GM19238 (cell line): Measurements from ENCODE around the gene STMND1.
"Not testable (repeated sequence)": the region's sequence is repeated elsewhere in the genome, so short reads cannot be mapped to it uniquely, and the experiment has no call there.

ENCODE experiments used
- DNase-seq: peaks from one replicate; pipeline ENCODE4 v3.0.0; 2011; ENCODE audit warnings: low spot score; ENCODE audit not compliant: insufficient read length

STMND1 gene

DNA sequence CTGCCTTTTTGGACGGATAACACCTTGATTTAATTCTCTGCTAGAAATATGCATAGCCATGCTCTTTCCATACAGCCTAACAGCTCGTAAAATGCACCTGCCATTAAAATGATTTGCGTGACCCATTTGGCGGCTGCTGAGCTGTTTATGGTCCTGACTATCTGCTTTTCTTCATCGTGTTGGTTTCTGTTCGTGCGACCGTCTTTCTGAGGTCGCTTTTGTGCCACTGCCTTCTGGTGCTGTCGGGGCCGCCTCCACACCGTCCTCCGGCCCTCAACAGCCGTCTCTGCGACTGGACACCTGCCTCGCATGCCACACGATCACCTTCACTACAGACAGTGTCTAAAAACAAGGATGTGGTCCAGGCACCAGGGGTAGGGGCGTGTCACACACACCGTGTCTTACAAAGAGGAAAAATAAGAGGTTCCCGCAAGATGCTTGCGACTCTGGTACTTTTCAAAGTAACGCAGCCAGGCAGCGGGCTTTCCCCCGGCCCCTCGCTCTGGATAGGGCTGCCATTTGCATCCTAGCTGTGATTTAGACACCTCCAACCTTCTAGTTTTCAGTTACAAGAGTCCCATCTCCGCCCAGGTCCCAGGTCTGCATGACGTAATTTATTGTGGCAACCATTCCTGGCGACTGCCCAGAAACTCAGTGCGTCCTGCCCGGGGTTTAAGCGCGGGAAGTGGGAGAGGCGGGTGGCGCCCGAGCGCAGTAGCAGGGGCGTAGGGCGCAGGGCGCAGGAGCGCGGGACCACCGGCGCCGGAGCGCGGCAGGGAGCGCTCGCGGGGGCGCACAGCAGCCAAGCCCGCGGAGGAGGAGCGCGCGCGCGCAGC lies at the start of gene STMND1:
STMND1 (plus strand) TSS at position 629 of the 836 bp plus-strand sequence. CDS start 208 bp downstream, outside the sequence.
- DNase-seq, result no peak

DNA sequence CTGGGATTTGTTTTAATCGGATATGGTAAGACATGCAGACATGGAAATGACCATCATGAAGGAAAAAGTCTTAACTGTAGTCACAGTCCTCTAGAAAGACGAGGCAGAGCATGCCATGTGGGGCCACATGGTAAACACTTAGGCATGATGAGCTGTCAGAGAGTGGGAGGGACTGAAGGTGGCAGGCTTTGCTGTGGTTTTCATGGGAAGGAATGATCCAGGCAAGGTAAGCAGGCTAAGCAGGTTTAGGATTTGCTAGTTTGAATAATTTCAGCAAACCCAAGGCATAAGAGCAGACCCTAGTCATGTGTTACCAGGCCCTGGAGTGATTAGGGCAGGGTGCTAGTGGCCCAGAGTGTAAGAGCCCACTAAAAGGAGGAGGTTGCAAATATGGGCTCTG lies 47.2 kb upstream of the STMND1 start:
- no peak for DNase-seq

DNA sequence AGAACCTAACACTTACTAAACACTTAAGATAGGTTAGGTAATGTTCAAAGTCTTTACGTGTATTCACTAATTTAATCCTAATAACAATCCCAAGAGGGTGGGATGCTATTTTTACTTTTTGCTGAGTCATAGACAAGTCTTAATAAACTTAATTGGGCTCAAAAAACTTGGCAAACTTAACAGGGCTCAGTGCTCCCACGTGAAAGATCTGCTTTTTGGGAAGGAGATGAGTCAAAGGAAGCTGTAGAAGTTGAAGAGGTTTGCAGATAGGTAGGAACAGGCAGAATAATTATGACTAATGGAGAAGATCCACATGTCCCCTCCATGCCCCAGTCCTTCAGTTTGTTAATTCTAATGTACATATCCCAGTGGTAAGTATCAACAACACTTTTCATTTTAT lies 44.5 kb upstream of the STMND1 start:
- DNase-seq, result no peak

DNA sequence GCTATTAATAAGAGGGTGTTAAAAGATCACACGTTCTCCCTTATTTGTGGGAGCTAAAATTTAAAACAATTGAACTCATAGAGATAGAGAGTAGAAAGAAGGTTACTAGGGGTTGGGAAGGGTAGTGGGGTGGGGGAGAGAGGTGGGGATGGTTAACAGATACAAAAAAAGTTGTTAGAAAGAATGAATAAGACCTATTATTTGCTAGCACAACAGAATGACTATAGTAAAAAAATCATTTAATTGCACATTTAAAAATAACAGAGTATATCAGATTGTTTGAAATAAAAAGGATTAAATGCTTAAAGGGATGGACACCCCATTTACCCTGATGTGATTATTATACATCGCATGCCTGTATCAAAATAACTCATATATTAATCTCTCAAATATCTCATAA lies 43.3 kb upstream of the STMND1 start:
- DNase-seq, result no peak

DNA sequence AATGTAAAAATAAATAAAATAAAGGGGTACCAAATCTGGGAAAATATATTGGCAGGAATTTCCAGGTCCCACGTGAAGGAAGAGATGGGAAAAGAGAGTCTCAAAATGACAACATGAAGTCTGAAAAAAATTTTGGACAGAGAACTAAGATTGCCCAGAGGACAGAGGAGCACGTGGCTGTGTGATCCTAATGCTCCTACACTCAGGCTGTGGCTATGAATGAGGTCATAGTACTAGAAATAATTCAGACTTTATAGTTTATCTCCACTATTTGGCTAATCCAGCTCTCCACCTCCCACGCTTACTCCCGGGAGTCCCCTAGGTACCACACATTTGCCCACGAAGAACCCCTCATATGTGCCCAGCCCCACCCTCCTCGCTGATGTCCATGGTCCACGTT lies 42.8 kb upstream of the STMND1 start:
- no peak for DNase-seq

DNA sequence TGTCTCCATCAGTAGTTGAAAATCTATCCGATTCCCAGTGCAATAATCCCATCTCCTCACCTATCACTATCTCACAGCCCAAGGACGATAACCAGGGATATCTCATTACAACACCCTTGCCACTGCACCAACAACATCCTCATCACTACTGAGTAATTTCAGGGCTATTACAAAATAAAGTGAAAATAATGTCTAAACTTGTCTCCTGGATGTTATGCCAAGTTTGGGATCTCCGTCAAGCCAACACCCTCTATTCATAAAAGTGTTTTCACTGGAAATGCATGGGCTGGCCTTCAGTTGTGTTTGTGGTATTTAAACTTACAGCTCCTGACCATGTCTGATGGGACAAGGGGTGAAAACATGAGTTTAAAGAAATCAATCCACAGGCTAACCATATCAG lies 42.0 kb upstream of the STMND1 start:
- DNase-seq, result no peak

DNA sequence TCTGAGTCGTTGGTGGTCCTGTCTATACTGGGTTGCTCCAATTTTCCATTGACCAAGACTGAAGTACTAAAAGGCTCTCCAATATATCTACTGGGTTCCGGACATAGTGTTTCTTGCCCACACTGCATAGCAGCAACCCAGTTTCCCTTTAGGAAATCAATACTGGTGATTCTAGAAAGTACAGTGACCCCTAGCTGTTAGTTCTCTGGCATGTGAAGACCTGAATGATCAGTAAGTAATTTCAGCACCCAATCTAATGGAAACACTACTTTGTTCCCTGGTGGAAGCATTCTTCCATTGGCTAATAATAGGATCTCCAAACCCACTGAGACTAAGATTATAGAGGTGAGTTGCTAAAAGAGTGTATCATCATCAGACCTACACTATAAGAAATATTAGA lies 40.8 kb upstream of the STMND1 start:
- DNase-seq, result no peak

DNA sequence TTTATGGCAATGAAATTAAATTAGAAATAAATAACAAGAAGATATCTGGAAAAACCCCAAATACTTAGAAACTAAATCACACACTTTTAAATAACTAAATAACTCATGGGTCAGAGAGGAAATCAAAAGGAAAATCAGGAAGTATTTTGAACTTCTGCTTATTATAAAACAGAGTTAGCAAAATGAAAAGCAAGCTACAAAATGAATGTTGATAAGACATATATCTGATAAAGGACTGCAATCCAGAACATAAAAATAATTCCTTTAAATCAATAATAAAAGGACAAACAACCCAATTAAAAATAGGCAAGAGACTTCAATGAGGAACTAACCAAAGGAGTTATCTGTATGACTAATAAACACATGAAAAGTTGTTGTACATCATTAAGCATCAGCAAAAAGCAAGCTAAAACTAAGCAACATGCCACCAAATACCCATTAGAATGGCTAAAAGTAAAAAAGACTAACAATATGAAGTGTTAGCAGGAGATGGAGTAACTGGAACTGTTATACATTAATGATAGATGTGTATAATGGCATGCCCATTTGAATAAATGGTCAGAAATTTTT lies 38.9 kb upstream of the STMND1 start:
- no peak for DNase-seq

DNA sequence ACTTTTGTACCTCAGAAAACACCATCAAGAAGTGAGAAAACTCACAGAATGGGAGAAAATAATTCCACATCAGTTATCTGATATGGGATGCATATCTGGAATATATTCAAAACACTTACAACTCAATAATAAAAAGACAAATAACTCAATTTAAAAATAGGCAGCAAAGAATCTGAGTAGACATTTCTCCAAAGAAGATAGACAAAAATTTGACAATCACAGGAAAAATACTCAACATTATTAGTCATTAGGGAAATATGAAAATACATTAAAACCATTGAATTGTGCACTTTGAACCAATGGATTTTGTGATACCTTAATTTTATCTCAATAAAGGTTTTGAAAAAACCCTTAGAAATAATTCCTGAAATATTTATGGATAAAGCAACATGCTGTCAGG lies 36.9 kb upstream of the STMND1 start:
- DNase-seq, result no peak

DNA sequence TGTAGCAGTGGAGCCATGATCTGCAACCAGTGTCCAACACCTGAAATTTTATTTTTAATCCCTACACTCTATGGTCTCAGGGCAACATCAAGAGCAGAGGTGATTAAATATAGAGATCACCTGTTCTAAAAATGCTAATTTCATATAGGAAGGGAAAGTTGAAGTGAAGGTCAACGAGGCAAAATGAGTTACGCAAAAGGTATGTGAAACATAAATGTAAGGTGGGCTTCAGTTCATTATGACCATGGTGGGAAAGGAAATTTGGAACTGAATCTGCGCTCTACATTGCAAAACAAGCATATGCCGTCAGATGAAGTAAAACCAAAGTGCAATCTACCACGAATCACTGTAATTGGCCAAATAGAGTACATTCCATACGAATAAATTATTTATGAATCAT lies 35.2 kb upstream of the STMND1 start:
- no peak for DNase-seq

DNA sequence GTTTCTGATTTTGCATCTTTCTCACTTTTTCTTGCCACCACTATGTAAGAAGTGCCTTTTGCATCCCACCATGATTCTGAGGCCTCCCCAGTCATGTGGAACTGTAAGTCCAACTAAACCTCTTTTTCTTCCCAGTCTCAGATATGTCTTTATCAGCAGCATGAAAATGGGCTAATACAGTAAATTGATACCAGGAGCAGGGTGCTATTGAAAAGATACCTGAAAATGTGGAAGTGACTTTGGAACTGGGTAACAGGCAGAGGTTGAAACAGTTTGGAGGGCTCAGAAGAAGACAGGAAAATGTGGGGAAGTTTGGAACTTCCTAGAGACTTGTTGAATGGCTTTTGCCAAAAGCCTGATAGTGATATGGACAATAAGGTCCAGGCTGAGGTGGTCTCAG lies 32.9 kb upstream of the STMND1 start:
- not testable (repeated sequence) for DNase-seq

DNA sequence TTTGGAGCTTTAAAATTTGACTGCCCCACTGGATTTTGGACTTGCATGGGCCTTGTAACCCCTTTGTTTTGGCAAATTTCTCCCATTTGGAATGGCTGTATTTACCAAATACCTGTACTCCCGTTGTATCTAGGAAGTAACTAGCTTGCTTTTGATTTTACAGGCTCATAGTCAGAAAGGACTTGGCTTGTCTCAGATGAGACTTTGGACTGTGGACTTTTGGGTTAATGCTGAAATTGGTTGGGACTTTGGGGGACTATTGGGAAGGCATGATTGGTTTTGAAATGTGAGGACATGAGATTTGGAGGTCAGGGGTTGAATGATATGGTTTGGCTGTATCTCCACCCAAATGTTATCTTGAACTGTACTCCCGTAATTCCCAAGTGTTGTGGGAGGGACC lies 31.4 kb upstream of the STMND1 start:
- DNase-seq, result not testable (repeated sequence)

DNA sequence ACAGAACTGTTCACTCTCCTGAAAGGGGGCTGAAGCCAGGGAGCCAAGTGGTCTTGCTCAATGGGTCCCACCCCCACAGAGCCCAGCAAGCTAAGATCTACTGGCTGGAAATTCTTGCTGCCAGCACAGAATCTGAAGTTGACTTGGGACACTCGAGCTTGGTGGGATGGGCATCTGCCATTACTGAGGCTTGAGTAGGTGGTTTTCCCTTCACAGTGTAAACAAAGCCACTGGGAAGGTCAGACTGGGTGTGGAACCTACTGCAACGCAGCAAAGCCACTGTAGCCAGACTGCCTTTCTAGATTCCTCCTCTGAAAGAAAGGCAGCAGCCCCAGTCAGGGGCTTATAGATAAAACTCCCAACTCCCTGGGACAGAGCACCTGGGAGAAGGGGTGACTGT lies 28.3 kb upstream of the STMND1 start:
- DNase-seq, result not testable (repeated sequence)

DNA sequence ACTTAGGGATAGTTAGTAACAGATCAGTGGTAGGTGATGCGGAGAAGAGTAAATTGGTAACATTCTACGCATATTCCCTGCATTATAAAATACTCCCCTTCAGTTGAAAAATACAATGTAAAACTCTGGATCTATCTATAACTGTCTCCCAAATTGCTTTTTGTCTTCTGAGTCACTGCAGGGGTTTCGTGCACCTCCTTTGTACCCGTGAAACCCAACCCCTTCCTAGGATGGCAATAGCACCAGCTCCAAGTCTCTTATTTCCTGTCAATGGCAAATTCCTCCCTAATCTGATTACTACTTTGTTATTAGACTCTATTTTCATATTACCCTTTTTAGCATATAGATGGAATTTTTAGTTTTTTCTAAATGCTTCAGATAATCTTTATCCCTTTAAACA lies 20.6 kb upstream of the STMND1 start:
- no peak for DNase-seq

DNA sequence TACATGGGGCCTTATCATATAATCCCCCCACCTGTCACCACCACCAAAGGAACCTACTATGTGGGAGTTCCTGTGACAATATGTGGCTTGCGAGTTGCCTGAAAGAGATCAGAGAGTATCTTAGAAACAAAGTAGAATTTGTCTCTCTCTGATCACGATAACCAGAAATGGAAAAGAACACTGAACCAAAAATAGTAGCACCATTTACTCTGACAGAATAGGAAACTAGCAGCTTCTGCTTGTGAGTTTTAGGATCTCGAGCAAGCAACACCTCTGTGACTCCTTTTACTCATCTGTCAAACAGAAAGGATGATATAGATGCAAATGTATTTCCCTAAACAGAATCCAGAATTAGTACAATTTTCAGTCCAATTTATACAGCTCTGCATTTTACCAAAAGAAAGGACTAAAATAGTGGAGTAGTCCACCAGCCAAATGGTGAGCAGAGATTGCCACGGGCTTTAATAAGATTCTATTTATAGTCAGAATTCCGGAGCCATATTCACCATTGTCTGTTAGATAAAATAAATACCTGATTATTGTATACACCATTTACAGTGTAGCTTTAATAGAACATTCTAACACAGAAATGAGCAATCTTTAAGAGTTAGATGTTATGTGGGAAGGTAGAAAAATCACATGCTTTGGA lies 19.9 kb upstream of the STMND1 start:
- DNase-seq, result no peak

DNA sequence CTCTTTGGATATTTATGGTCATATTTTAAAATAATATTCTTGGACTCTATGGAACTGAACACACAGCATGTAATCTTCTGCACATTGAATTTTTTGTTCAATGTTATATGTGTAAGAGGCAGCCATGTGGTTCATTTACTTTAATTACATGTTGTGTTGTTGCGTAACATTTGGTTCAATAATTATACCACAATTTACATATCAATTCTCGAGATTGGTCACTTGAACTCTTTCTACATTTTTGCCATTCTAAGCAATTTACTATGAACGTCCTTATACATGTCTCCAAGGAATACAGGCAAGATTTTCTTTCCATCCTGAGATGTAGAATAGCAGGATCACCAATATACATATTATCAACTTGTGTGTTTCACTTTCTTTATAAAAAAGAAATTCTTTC lies 18.5 kb upstream of the STMND1 start:
- no peak for DNase-seq

DNA sequence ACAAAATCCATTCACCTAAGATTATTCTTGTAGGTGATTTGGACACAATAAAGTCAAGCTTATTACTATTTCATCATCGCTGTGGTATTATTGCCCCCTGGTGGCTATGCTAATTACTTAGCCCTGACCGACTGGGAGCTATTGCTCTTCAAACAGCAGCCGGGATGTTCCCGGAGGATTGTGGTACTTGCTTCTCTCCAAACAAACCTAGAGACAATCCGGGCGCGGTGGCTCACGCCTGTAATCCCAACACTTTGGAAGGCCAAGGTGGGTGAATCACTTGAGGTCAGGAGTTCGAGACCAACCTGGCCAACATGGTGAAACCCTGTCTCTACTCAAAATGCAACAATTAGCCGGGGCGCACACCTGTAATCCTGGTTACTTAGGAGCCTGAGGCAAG lies 15.4 kb upstream of the STMND1 start:
- no peak for DNase-seq

DNA sequence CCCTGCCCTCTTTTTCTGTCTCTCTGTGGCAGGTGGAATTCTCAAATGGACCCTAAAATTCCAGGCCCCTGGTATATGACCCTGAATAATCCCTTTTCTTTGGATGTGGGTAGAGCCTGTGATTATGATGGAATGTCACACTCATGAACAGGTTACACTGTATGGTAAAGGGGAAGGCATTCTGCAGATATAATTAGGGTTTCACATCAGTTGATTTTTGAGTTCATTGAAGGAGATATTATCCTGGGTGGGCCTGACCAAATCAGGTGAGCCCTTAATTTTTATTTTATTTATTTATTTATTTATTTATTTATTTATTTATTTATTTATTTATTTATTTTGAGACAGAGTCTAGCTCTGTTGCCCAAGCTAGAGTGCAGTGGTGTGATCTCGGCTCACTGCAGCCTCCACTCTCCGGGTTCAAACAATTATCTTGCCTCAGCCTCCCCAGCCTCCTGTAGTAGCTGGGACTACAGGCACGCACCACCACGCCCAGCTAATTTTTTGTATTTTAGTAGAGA lies 13.7 kb upstream of the STMND1 start:
- no peak for DNase-seq

DNA sequence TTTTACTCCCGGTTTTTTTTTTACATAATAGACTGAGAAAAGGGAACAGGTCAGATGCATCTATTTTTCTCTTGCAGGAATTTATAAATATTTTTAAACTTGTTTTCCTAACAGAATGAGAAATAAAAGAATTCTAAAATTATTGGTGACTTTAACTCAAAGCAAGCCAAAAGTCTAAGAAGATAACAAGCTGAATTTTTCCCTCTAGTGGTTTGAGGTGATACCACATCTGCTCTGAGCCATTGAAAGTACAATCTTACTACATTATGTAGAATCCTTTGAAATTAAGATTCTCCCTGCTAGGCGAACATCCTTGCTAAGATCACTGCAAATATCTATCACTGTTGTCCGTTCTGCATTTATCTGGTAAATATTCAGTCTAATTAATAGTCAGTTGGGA lies 10.7 kb upstream of the STMND1 start:
- DNase-seq, result no peak

DNA sequence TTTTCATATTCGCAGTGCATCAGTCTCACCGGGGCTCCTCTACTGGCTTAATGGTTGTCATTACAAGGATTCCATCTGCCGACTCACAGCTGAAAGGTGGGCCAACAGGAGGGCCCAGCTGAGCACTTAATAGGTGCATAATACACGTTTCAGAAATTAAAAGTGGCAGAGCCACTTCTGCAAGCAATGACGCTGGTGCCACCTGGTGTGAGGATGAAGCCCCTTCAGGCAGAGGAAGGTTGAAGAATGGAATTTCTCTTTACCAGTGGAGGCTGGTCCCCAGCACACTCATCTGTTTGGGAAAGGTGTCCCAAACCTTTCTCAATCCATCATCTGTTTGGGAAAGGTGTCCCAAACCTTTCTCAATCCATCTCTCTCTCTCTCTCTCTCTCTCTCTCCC lies 8.2 kb upstream of the STMND1 start:
- DNase-seq, result no peak

DNA sequence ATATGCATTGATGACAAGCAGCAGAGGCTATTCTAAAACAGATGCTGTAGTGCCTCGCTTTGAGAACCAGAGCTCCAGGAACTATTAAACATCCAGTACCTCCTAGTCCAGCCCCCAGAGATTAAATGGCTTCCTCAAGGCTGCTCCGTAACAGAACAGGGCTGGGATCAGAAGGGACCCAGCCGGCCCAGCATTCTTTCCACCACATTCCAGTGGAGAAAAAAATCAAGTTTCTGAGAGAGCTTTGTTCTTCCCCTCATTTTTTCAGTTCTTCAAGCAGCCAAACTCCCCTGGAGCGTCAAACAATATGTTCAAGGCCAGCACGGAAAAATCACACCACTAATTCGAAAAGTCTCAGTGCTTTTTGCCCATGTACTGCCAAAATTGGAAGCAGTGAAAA lies 5.8 kb upstream of the STMND1 start:
- DNase-seq, result no peak

DNA sequence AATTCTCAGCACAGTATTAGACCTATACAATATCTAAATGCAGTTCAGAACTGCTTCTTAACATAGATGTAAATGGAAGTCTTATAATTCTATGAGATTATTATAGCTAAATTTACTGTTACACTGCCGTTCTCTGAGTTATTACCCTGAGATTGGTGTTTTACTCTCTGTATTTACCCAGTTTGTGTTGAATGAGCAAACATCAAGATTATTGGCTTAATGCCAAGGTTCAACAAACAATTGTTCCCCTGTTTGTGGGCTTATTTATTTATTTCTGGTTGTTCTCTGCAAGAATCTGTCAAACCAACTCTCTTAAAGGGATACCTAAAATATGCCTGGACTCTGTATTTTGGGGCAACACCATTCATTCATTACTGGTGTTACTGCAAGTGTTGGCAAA lies 5.2 kb upstream of the STMND1 start:
- DNase-seq, result no peak

DNA sequence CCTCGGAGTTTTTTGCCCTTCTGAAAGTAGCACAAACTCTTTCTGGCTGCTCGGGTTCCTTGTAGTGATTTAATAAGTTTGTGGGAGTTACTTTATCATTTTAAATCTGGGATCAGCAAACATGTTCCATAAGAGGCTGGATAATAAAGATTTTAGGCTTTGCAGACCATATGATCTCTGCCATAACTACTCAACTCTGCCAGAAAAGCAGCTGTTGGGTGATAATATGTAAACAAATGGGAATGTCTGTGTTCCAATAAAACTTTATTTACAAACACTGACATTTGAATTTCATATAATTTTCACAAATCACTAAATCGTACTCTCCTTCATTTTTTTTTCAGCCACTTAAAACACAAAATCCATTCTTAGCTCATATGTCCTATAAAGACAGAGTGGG lies 3.9 kb upstream of the STMND1 start:
- DNase-seq, result no peak
